Ishikawa (cell line): ENCODE measurements around the gene ARPC2.

Experiments used
- CEBPB ChIP-seq: IDR thresholded peaks from 2 replicates; pipeline ENCODE4 v1.6.1; 2012
- CREB1 ChIP-seq: IDR thresholded peaks from 2 replicates; pipeline ENCODE4 v1.6.1; 2012; ENCODE audit warnings: low read depth
- EGR1 ChIP-seq: IDR thresholded peaks from 2 replicates; pipeline ENCODE4 v1.6.1; 2012
- EP300 ChIP-seq: IDR thresholded peaks from 2 replicates; pipeline ENCODE4 v1.6.1; 2012; ENCODE audit warnings: borderline replicate concordance
- FOXM1 ChIP-seq: IDR thresholded peaks from 2 replicates; pipeline ENCODE4 v1.6.1; 2012; ENCODE audit warnings: low read depth, borderline replicate concordance
- NFIC ChIP-seq: IDR thresholded peaks from 2 replicates; pipeline ENCODE4 v1.6.1; 2012
- RAD21 ChIP-seq: IDR thresholded peaks from 2 replicates; pipeline ENCODE4 v1.6.1; 2012; ENCODE audit warnings: low read depth
- REST ChIP-seq: IDR thresholded peaks from 2 replicates; pipeline ENCODE4 v1.6.1; 2012; ENCODE audit warnings: low read depth, mild to moderate bottlenecking
- TAF1 ChIP-seq: IDR thresholded peaks from 2 replicates; pipeline ENCODE4 v1.6.1; 2012; ENCODE audit warnings: low read depth, mild to moderate bottlenecking
- TCF12 ChIP-seq: IDR thresholded peaks from 2 replicates; pipeline ENCODE4 v1.6.1; 2012; ENCODE audit warnings: low read depth
- TEAD4 ChIP-seq: IDR thresholded peaks from 2 replicates; pipeline ENCODE4 v1.6.1; 2012
- YY1 ChIP-seq: IDR thresholded peaks from 2 replicates; pipeline ENCODE4 v1.6.1; 2012; ENCODE audit warnings: low read depth
- ZBTB7A ChIP-seq: IDR thresholded peaks from 2 replicates; pipeline ENCODE4 v1.6.1; 2012; ENCODE audit warnings: low read depth
- TF ChIP-seq, protein P1 (sequence below): IDR thresholded peaks from 2 replicates; pipeline ENCODE4 v1.6.1; 2012
- TF ChIP-seq, protein P2 (sequence below): IDR thresholded peaks from 2 replicates; pipeline ENCODE4 v1.6.1; 2012

ARPC2 gene

GRCh38 chr2:218229851-218230250, 12.9 kb downstream of the ARPC2 start:
- no peak for TF ChIP-seq TEAD4
- TF ChIP-seq, protein P1, sequence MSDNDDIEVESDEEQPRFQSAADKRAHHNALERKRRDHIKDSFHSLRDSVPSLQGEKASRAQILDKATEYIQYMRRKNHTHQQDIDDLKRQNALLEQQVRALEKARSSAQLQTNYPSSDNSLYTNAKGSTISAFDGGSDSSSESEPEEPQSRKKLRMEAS = no peak
- no peak for TF ChIP-seq EP300
- no peak for TF ChIP-seq FOXM1
- TF ChIP-seq NFIC = no peak
- TF ChIP-seq REST = no peak

- TF ChIP-seq FOXM1 = no peak
- TF ChIP-seq, protein P2, sequence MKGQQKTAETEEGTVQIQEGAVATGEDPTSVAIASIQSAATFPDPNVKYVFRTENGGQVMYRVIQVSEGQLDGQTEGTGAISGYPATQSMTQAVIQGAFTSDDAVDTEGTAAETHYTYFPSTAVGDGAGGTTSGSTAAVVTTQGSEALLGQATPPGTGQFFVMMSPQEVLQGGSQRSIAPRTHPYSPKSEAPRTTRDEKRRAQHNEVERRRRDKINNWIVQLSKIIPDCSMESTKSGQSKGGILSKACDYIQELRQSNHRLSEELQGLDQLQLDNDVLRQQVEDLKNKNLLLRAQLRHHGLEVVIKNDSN = no peak
- no peak for TF ChIP-seq TEAD4
- no peak for TF ChIP-seq ZBTB7A
- TF ChIP-seq EGR1 = no peak
- no peak for TF ChIP-seq EP300
- TF ChIP-seq NFIC = no peak
- TF ChIP-seq REST = no peak
- no peak for TF ChIP-seq TAF1
- no peak for TF ChIP-seq TCF12
- no peak for TF ChIP-seq YY1
- TF ChIP-seq, protein P1 = no peak
- TF ChIP-seq CEBPB = no peak
- TF ChIP-seq CREB1 = no peak
- no peak for TF ChIP-seq RAD21
Measured at GRCh38 chr2:218230882-218231281, 13.9 kb downstream of the ARPC2 start.

- no peak for TF ChIP-seq CEBPB
- no peak for TF ChIP-seq EP300
- TF ChIP-seq TCF12 = no peak
- no peak for TF ChIP-seq ZBTB7A
- TF ChIP-seq RAD21 = no peak
- no peak for TF ChIP-seq EGR1
- TF ChIP-seq, protein P1 = no peak
- no peak for TF ChIP-seq CREB1
- no peak for TF ChIP-seq TEAD4
- no peak for TF ChIP-seq REST
- TF ChIP-seq FOXM1 = no peak
- TF ChIP-seq, protein P2 = no peak
Measured at GRCh38 chr2:218233543-218233942, 16.6 kb downstream of the ARPC2 start.

GRCh38 chr2:218234521-218234920, 17.5 kb downstream of the ARPC2 start:
- TF ChIP-seq EP300 (no peak), RAD21 (no peak), REST (no peak), ZBTB7A (no peak), CEBPB (no peak), CREB1 (no peak), EGR1 (no peak)
- TF ChIP-seq, protein P2 = no peak
